ENCODE data around the gene SOCS4. TPM values are rescaled to one million over a fixed set of nuclear protein-coding genes. Genes with fewer than 3 reads are reported as not detected.

SOCS4 gene, protein sequence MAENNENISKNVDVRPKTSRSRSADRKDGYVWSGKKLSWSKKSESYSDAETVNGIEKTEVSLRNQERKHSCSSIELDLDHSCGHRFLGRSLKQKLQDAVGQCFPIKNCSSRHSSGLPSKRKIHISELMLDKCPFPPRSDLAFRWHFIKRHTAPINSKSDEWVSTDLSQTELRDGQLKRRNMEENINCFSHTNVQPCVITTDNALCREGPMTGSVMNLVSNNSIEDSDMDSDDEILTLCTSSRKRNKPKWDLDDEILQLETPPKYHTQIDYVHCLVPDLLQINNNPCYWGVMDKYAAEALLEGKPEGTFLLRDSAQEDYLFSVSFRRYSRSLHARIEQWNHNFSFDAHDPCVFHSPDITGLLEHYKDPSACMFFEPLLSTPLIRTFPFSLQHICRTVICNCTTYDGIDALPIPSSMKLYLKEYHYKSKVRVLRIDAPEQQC
- total RNA-seq (10 to 100 TPM in 2 of 6 donors, 1 to 10 TPM in 4; 4.9 to 13.4 (median 6.5) TPM), polyA plus RNA-seq (1 to 10 TPM; 2.4 to 4.9 TPM)

DNA sequence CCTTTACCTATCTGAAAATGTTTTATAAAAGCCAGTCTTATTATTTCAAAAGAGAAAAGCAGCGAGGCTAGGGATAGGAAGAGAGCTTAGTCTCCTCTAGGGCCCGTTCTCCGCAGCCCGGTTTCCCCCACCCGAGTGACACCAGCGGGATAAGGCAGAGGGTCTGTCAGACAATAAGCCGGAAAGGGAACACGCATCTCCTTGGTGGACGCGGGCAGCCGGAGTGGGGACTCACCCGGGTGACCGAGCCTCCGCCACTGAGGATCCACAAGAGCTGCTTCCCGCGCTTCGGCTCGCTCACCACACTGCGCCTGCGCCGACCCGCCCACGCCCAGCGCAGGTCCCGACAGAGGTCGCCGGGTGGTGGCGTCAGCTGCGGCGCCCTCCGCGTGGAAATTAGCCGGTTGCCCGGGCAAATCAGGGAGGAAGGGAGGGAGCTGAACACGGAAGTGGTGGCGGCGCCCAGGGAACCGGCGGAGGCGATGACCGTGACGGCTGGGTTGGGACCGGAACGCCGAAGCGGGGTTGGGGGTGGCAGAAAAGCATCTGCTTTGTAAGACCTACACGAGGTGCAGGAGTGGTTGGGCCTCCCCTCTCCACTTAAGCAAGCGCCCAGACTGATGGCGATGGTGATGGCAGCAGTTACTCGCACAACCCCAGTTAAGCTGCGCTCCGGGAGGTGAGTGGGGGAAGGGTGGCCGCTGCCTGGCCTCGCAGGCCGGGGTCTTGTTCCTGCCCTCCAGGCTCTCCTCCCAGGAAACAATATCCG is at the start of gene SOCS4, which contains the start of gene WDHD1:
SOCS4 (plus strand) TSS at position 444 of the 769 bp plus-strand sequence. CDS start 15,806 bp downstream, outside the sequence.
WDHD1 (minus strand) TSS at position 307 of the 769 bp plus-strand sequence. CDS start 312 bp downstream, outside the sequence.
- Histone ChIP-seq H3K4me3 (peak within 1 kb of the TSS; percentile 60 to 80 (median 63)), H3K27me3 (no peaks in the 10 kb centered on the region), H3K36me3 (no peaks in the 10 kb centered on the region), H3K27ac (peak within 1 kb of the TSS; percentile 63 to 83 (median 79)), H3K9me3 (no peaks in the 10 kb centered on the region), H3K4me1 (peaks cover 0 to 12% (median 10%) of the 10 kb centered on the region in 3 donors)
- FAIRE-seq (no peak), DNase-seq (peak; percentile 94 to 99 (median 96)), ATAC-seq (peak; percentile 99 to 100 (median 100))
- WGBS, 2 donors, result 0% methylated on average over 55 to 56 of the region's 56 CpGs
- TF ChIP-seq, protein P1, sequence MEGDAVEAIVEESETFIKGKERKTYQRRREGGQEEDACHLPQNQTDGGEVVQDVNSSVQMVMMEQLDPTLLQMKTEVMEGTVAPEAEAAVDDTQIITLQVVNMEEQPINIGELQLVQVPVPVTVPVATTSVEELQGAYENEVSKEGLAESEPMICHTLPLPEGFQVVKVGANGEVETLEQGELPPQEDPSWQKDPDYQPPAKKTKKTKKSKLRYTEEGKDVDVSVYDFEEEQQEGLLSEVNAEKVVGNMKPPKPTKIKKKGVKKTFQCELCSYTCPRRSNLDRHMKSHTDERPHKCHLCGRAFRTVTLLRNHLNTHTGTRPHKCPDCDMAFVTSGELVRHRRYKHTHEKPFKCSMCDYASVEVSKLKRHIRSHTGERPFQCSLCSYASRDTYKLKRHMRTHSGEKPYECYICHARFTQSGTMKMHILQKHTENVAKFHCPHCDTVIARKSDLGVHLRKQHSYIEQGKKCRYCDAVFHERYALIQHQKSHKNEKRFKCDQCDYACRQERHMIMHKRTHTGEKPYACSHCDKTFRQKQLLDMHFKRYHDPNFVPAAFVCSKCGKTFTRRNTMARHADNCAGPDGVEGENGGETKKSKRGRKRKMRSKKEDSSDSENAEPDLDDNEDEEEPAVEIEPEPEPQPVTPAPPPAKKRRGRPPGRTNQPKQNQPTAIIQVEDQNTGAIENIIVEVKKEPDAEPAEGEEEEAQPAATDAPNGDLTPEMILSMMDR (IDR thresholded peaks at IDR 0.05), result no peak
- intact Hi-C loops (cut with DNase I), result no loop called here

DNA sequence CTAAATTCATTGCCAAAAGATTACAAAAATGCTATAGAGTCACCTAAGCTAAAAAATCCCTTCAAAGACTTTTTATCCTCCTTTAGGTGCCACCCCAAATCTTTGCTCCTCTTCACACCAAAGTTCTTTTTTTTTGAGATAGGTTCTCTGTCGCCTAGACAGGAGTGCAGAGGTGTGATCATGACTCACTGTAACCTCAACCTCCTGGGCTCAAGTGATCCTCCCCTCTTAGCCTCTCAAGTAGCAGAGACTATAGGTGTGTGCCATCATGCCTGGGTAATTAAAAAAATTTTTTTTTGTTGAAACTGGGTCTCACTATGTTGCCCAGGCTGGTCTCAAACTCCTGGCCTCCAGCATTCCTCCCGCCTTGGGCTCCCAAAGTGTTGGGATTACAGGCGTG is 48.0 kb upstream of the SOCS4 start:
- Histone ChIP-seq H3K9me3 (no peaks in the 10 kb centered on the region), H3K27ac (no peak overlapping the region), H3K36me3 (no peaks in the 10 kb centered on the region), H3K4me3 (no peak overlapping the region), H3K4me1 (no peaks in the 10 kb centered on the region), H3K27me3 (no peaks in the 10 kb centered on the region)
- WGBS, 2 donors, result 81 to 97% methylated on average over 3 of the region's 3 CpGs
- ATAC-seq (no peak), FAIRE-seq (no peak), DNase-seq (no peak)
- TF ChIP-seq, protein P1 (IDR thresholded peaks at IDR 0.05), result no peak
- intact Hi-C loops (cut with DNase I), result no loop called here

DNA sequence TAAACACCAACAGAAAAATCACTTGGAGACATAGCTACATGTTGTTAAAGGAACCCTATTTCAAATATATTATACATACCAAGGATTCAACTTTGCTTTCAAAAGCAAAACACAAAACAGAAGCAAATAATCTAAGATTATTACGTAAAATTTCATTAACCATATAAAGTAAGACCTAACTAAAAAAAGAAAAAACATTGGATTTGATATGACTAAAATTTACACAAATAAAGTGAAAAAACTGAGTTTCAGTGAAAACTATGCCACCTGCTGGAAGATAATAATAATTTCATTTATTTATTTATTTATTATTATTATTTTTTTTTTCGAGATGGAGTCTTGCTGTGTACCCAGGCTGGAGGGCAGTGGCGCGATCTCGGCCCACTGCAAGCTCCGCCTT is 45.3 kb upstream of the SOCS4 start:
- FAIRE-seq (no peak), DNase-seq (no peak), ATAC-seq (no peak)
- no peak overlapping the region for H3K4me3 ChIP-seq
- 67 to 77% methylated on average over 6 of the region's 6 CpGs for WGBS, 2 donors
- TF ChIP-seq, protein P1 (IDR thresholded peaks at IDR 0.05), result peak in 1 of 4 donors; percentile 11
- intact Hi-C loops (cut with DNase I), result no loop called here
- H3K27ac ChIP-seq, result no peak overlapping the region
- no peaks in the 10 kb centered on the region for H3K9me3 ChIP-seq
- no peaks in the 10 kb centered on the region for H3K36me3 ChIP-seq
- H3K4me1 ChIP-seq, result no peaks in the 10 kb centered on the region
- no peaks in the 10 kb centered on the region for H3K27me3 ChIP-seq

DNA sequence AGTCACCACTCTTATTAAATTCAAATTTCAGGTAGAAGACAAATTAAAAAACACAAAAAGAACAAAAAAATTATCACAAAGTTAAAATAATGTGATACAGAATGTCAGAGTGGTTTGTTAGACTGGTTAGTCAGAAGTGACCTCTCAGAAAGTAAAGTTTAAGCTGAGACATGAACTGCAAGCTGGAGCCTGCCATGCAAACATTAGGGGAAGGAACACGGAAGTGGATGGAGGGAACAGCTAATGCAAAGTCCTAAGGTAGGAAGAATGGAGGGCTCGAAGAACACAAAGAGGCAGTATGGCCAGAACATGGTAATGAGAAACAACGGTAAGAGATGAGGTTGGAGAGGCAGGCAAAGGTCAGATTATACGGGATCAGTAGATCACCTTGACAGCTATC is 41.9 kb upstream of the SOCS4 start:
- Histone ChIP-seq H3K27ac (no peak overlapping the region), H3K4me3 (no peak overlapping the region), H3K4me1 (no peaks in the 10 kb centered on the region), H3K36me3 (no peaks in the 10 kb centered on the region), H3K27me3 (no peaks in the 10 kb centered on the region), H3K9me3 (no peaks in the 10 kb centered on the region)
- 79 to 89% methylated on average over 4 of the region's 4 CpGs for WGBS, 2 donors
- no peak for DNase-seq
- no peak for ATAC-seq
- TF ChIP-seq, protein P1 (IDR thresholded peaks at IDR 0.05), result no peak
- FAIRE-seq, result no peak
- intact Hi-C loops (cut with DNase I), result no loop called here

Measured in pancreas (tissue), 10 donors.